Colonic mucosa (tissue), 4 donors: ENCODE measurements around the gene MSANTD7. TPM values are rescaled to one million over a fixed set of nuclear protein-coding genes. Genes with fewer than 3 reads are reported as not detected.
"Not testable (repeated sequence)": the region's sequence is repeated elsewhere in the genome, so short reads cannot be mapped to it uniquely, and the experiment has no call there.

Source experiments
- DNase-seq: peaks from one replicate; pipeline ENCODE4 v3.0.0-alpha.2; 2020
- H3K27ac ChIP-seq: fragments of 200-600 bp; one replicate; pipeline ENCODE4 v1.8.0; 2021
- H3K27me3 ChIP-seq: fragments of 200-600 bp; one replicate; pipeline ENCODE4 v1.8.0; 2021
- H3K36me3 ChIP-seq: fragments of 200-600 bp; one replicate; pipeline ENCODE4 v1.8.0; 2021
- H3K4me1 ChIP-seq: fragments of 200-600 bp; one replicate; pipeline ENCODE4 v1.8.0; 2021; ENCODE audit warnings: mild to moderate bottlenecking
- H3K4me3 ChIP-seq: fragments of 200-600 bp; one replicate; pipeline ENCODE4 v1.8.0; 2021
- H3K9ac ChIP-seq, 2 donors: one replicate each; pipeline ENCODE4 v1.7.0; 2013; ENCODE audit warnings: control low read depth in 2 of 2, low read depth in 2 of 2, low read length in 2 of 2
- H3K9me3 ChIP-seq: fragments of 200-600 bp; one replicate; pipeline ENCODE4 v1.8.0; 2021
- CTCF ChIP-seq: fragments of 200-600 bp; IDR thresholded peaks from one replicate; pipeline ENCODE4 v1.8.0; 2022; ENCODE audit warnings: antibody characterized with exemption, mild to moderate bottlenecking
- intact Hi-C: fragments of 100-400 bp; cut with DNase I; formaldehyde crosslinking; loops from one replicate; pipeline ENCODE4 v1.14.1; 2022
- total RNA-seq, 2 donors: library from RNA; stranded (reverse); fragmentation: NEBNext Ultra II Directional in 1 of 2; extraction: Animal tissue kit (Norgen Biotek cat#: 25700) in 1 of 2; gene quantifications; one replicate each; pipeline ENCODE4 v1.2.1, GENCODE V29; 2021
- donor health status: healthy.
- donor health status: DM: no; HTN: no; CAD: no.
- donor health status: DM: no; HTN: no; CAD: no.

Gene MSANTD7
- total RNA-seq, 2 donors from 2014 or later, result 12.2 to 14.6 TPM

- H3K4me1 ChIP-seq, result no peaks in the 10 kb centered on the region
- no peak overlapping the region for H3K27ac ChIP-seq
- H3K36me3 ChIP-seq, result no peaks in the 10 kb centered on the region
- no peak overlapping the region for H3K9ac ChIP-seq
- no peak for TF ChIP-seq CTCF
- no peaks in the 10 kb centered on the region for H3K27me3 ChIP-seq
- H3K9me3 ChIP-seq, result no peaks in the 10 kb centered on the region
- DNase-seq, result no peak
- no peak overlapping the region for H3K4me3 ChIP-seq
- intact Hi-C loops, result no loop called here
These were observed 31.8 kb upstream of the MSANTD7 start for GRCh38 chr10:14806318-14806717.

- no peak for TF ChIP-seq CTCF
- intact Hi-C loops, result no loop called here
- no peaks in the 10 kb centered on the region for H3K4me1 ChIP-seq
These were observed 26.8 kb upstream of the MSANTD7 start for GRCh38 chr10:14810969-14811953.

GRCh38 chr10:14812271-14812670 lies 25.8 kb upstream of the MSANTD7 start:
- Histone ChIP-seq H3K27ac (no peak overlapping the region), H3K36me3 (no peaks in the 10 kb centered on the region), H3K4me3 (no peak overlapping the region), H3K4me1 (no peaks in the 10 kb centered on the region), H3K9ac (no peak overlapping the region), H3K27me3 (no peaks in the 10 kb centered on the region), H3K9me3 (no peaks in the 10 kb centered on the region)
- intact Hi-C loops, result no loop called here
- no peak for TF ChIP-seq CTCF
- DNase-seq, result no peak

More at GRCh38 chr10:14810969-14811953, 26.8 kb upstream of the MSANTD7 start:
- Histone ChIP-seq H3K9ac (no peak overlapping the region), H3K27ac (no peak overlapping the region), H3K36me3 (no peaks in the 10 kb centered on the region), H3K9me3 (no peaks in the 10 kb centered on the region), H3K4me3 (no peak overlapping the region), H3K27me3 (no peaks in the 10 kb centered on the region)
- no peak for DNase-seq

GRCh38 chr10:14815681-14816080 lies 22.4 kb upstream of the MSANTD7 start:
- intact Hi-C loops, result no loop called here
- H3K4me1 ChIP-seq, result no peaks in the 10 kb centered on the region
- no peak overlapping the region for H3K27ac ChIP-seq
- H3K4me3 ChIP-seq, result no peak overlapping the region
- no peaks in the 10 kb centered on the region for H3K36me3 ChIP-seq
- no peak for DNase-seq
- H3K9ac ChIP-seq, result no peak overlapping the region
- no peak for TF ChIP-seq CTCF
- H3K9me3 ChIP-seq, result no peaks in the 10 kb centered on the region
- no peaks in the 10 kb centered on the region for H3K27me3 ChIP-seq

GRCh38 chr10:14816717-14817116 lies 21.4 kb upstream of the MSANTD7 start:
- H3K9ac ChIP-seq, H3K27me3 ChIP-seq, H3K36me3 ChIP-seq, H3K27ac ChIP-seq, H3K4me3 ChIP-seq, DNase-seq, intact Hi-C loops, H3K9me3 ChIP-seq, H3K4me1 ChIP-seq: not testable (repeated sequence)
